T-helper 17 cell (primary cell): ENCODE data around the gene THAP8. TPM values are rescaled to one million over a fixed set of nuclear protein-coding genes. Genes with fewer than 3 reads are reported as not detected.
"Not testable (repeated sequence)": the region's sequence is repeated elsewhere in the genome, so short reads cannot be mapped to it uniquely, and the experiment has no call there.

Experiments
- ATAC-seq: fragments of 150-1000 bp; cut with Tn5 transposase; 2 replicates; pipeline ENCODE4 v1.10.0; 2021; ENCODE audit warnings: mild to moderate bottlenecking, moderate library complexity
- DNase-seq, 3 donors: peaks; one replicate each; pipeline versions ENCODE4 v3.0.0 to v3.0.0-alpha.2; 2020 to 2021
- H3K9me3 ChIP-seq: one replicate; pipeline ENCODE4 v1.7.0; 2013; ENCODE audit warnings: low read length, mild to moderate bottlenecking; ENCODE audit not compliant: control insufficient read depth, poor library complexity, severe bottlenecking
- H3K27ac Mint-ChIP-seq: one replicate; pipeline ENCODE4 v1.8.0; 2022; ENCODE audit warnings: mild to moderate bottlenecking, moderate library complexity, mixed read lengths
- H3K27me3 Mint-ChIP-seq: one replicate; pipeline ENCODE4 v1.8.0; 2022; ENCODE audit warnings: mixed read lengths
- H3K36me3 Mint-ChIP-seq: one replicate; pipeline ENCODE4 v1.8.0; 2022; ENCODE audit warnings: low read depth, mixed read lengths
- H3K4me1 Mint-ChIP-seq: one replicate; pipeline ENCODE4 v1.8.0; 2022; ENCODE audit warnings: mild to moderate bottlenecking, mixed read lengths
- H3K4me3 Mint-ChIP-seq: one replicate; pipeline ENCODE4 v1.8.0; 2022; ENCODE audit warnings: mild to moderate bottlenecking, moderate library complexity, mixed read lengths
- total RNA-seq, 4 donors: library from RNA in 2 of 4; stranded (reverse) in 2 of 4; gene quantifications; one replicate each; pipeline ENCODE4 v1.2.3 and lab custom pipeline; 2022 to 2026

THAP8 gene
- total RNA-seq, 2 donors from 2014 or later: 0.60 to 1.8 TPM

DNA sequence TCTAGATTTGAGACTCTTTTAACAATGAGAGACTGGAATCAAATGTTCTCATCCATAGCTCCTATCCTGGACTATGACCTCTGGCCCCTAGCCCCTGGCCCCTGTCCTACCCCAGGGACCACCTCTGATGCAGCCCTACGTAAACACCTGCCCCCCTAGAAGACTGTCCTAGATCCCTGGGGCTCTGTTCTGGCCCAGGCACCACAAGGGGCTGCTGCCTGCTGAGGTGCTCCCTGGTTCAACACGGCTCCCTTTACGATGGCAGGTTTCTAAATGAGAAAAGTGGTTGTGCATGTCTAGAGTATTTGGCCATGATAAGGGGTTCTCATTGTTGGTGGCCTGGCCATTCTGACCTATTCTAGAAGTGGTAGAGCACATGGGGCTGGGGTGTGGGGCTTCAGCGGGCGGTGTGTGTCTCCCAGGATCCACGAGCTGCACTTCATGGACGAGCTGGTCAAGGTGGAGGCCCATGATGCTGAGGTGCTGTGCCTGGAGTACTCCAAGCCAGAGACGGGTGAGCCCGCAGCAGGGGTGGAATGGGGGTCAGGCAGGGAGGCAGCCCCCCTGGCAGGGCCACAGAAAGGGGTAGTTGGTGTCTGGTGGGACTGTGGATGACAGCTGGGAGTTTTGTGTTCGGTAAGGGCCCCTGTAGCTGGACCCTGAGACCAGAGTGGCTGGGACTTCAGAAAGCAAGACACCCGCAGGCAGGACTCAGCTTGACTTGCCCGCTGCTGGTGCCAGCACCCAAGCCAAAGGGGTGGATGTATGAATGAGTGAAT lies 30.3 kb upstream of the THAP8 start:
- H3K4me3 Mint-ChIP-seq: no peak overlapping the region
- H3K27ac Mint-ChIP-seq: peak overlapping the region; percentile 80
- no peaks in the 10 kb centered on the region for H3K36me3 Mint-ChIP-seq
- no peak for DNase-seq
- no peaks in the 10 kb centered on the region for H3K27me3 Mint-ChIP-seq
- peaks cover 2% of the 10 kb centered on the region for H3K4me1 Mint-ChIP-seq
- no peaks in the 10 kb centered on the region for H3K9me3 ChIP-seq
- ATAC-seq: no peak

DNA sequence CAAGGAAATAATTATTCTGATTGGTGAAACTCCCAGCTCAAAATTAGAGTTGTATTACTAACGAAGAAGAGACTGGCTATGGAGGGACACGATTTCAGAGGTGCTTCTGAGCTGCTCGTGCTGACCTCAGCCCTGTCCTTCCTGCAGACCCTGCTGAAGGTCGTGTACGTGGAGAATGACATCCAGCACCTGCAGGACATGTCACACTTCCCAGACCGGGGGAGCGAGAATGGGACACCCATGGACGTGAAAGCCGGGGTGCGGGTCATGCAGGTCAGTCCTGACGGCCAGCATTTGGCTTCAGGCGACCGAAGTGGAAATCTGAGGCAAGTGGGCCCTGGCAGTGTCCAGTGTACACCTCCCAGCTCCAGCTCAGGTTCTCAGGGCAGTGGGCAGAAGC lies 28.8 kb upstream of the THAP8 start:
- H3K4me3 Mint-ChIP-seq: no peak overlapping the region
- no peaks in the 10 kb centered on the region for H3K36me3 Mint-ChIP-seq
- H3K27me3 Mint-ChIP-seq: no peaks in the 10 kb centered on the region
- DNase-seq (no peak), ATAC-seq (no peak)
- H3K27ac Mint-ChIP-seq: peak overlapping the region; percentile 80
- H3K9me3 ChIP-seq: no peaks in the 10 kb centered on the region
- H3K4me1 Mint-ChIP-seq: peaks cover 2% of the 10 kb centered on the region

DNA sequence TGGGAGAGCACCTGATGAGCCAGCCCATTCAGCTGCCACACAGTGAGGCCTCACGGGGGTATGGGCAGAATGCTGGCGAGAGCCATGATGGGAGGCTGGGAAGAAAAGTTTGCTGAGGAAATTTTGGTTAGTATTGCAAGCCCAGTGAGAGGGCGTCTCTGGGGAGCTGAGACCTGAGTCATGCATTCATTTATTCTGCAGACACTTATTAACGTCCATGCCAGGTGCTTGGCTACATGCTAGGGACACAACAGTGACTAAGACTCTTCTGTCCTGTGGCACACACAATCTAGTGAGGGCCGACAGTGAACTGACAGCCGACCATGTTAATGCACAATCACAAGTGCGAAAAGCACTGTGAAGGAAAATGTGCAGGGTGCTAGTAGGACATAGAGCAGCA lies 27.8 kb upstream of the THAP8 start:
- no peak for ATAC-seq
- H3K36me3 Mint-ChIP-seq: no peaks in the 10 kb centered on the region
- no peak overlapping the region for H3K4me3 Mint-ChIP-seq
- no peak for DNase-seq
- peak overlapping the region; percentile 34 for H3K27ac Mint-ChIP-seq
- H3K27me3 Mint-ChIP-seq: no peaks in the 10 kb centered on the region
- H3K9me3 ChIP-seq: no peaks in the 10 kb centered on the region
- peaks cover 2% of the 10 kb centered on the region for H3K4me1 Mint-ChIP-seq

DNA sequence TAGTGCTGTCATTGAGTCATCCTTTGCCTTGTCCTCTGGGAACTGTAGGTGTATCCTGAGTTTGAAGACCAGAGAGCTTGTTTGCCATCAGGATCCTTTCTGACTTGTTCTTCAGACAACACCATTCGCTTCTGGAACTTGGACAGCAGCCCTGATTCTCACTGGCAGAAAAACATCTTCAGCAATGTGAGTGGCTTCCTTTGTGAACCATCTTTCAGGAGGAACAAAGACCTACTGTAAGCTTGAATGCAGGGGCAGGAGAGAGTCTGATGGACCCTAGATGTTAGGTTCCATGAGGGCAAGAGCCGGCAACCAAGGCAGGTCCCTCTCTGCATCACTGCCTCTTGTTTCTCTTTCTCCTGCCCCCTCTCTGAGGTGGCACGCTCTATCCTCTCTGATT lies 27.3 kb upstream of the THAP8 start:
- H3K27me3 Mint-ChIP-seq: no peaks in the 10 kb centered on the region
- no peaks in the 10 kb centered on the region for H3K36me3 Mint-ChIP-seq
- H3K9me3 ChIP-seq: no peaks in the 10 kb centered on the region
- no peak for DNase-seq
- H3K27ac Mint-ChIP-seq: peak overlapping the region; percentile 34
- no peak overlapping the region for H3K4me3 Mint-ChIP-seq
- no peak for ATAC-seq
- peaks cover 2% of the 10 kb centered on the region for H3K4me1 Mint-ChIP-seq

DNA sequence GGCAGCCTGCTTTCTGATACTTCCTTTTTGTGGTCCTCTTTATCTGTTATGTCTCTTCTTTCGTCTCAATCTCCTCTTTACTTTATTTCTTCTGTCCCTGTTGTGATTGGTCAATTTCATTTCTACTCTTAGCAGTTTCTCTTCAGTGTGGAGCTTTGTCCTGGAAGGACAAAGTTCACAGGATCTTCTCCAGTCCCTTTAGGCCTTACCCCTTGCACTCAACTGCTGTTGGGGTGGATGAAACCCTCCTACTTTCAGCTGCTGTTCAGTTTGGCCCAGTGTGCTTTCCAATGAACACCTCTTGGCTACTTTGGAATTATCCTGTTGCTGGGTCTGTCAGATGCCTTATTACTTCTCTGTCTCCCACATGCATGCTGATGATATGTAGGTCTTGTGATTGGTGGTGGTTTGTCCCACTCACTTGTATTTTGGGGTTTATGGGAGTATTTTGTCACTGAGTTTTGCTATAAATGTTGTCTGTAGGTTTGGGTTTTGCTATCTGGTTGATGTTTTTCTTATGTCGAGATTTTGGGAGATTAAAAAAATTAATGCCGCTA lies 25.4 kb upstream of the THAP8 start:
- peak overlapping the region; percentile 62 for H3K27ac Mint-ChIP-seq

DNA sequence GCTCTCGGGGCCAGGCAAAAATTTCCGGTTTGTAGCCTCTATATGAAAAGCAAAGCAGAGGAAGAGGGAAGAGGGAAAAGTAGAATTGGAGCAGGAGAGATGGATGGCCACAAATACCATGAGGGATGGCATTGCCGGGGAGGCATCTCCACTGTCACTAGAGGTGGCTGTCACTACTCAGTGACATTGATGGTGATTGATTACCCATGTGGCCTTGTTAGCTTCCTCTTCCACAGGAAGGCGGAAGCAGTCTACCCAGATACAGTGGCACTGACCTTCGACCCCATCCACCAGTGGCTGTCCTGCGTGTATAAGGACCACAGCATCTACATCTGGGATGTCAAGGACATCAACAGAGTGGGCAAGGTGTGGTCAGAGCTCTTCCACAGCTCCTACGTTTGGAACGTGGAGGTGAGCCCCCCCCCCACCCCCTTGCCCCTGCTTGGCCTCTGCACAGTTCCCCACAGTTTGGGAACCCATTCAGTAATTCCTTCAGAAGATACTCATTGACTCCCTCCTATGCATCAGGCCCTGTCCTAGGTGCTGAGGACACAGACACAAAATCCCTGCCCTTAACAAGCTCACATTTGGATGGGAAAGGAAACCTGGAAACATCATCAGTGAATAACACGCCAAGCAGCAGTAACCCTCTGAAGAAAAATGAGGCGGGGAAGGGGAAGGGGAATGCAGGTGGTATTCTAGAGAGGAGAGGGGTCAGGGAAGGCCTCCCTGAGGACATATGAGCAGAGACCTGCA lies 19.2 kb upstream of the THAP8 start:
- no peak for ATAC-seq
- no peaks in the 10 kb centered on the region for H3K4me1 Mint-ChIP-seq
- no peaks in the 10 kb centered on the region for H3K36me3 Mint-ChIP-seq

More for the DNA sequence above, 25.4 kb upstream of the THAP8 start:
- Mint-ChIP-seq H3K4me3 (no peak overlapping the region), H3K4me1 (no peaks in the 10 kb centered on the region), H3K27me3 (no peaks in the 10 kb centered on the region), H3K36me3 (no peaks in the 10 kb centered on the region)
- no peak for DNase-seq
- ATAC-seq: no peak
- no peaks in the 10 kb centered on the region for H3K9me3 ChIP-seq

DNA sequence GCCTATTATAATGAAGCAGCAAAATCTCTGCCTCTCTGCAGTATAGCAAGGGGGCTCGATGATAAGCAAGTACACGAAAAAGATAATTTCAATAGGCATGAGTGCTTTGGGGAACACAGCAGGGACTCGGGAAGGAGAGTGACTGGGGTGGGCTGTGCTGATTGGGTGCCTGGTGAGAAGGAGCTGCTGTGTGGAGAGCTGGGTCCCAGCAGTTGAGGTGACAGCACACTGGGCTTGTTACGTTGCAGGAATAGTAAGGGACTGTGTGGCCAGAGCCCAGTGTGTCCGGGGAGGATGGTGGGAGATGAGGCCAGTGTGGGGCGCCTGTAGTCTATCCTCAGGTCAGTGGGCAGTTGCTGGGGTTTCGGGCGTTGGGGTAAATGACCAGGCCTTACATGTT lies 18.0 kb upstream of the THAP8 start:
- ATAC-seq (no peak), DNase-seq (no peak)
- Mint-ChIP-seq H3K27ac (no peak overlapping the region), H3K4me3 (no peak overlapping the region), H3K36me3 (no peaks in the 10 kb centered on the region), H3K4me1 (no peaks in the 10 kb centered on the region), H3K27me3 (no peaks in the 10 kb centered on the region)
- no peaks in the 10 kb centered on the region for H3K9me3 ChIP-seq

More for the DNA sequence above, 19.2 kb upstream of the THAP8 start:
- Mint-ChIP-seq H3K27me3 (no peaks in the 10 kb centered on the region), H3K4me3 (no peak overlapping the region), H3K27ac (no peak overlapping the region)
- no peaks in the 10 kb centered on the region for H3K9me3 ChIP-seq
- DNase-seq: no peak

DNA sequence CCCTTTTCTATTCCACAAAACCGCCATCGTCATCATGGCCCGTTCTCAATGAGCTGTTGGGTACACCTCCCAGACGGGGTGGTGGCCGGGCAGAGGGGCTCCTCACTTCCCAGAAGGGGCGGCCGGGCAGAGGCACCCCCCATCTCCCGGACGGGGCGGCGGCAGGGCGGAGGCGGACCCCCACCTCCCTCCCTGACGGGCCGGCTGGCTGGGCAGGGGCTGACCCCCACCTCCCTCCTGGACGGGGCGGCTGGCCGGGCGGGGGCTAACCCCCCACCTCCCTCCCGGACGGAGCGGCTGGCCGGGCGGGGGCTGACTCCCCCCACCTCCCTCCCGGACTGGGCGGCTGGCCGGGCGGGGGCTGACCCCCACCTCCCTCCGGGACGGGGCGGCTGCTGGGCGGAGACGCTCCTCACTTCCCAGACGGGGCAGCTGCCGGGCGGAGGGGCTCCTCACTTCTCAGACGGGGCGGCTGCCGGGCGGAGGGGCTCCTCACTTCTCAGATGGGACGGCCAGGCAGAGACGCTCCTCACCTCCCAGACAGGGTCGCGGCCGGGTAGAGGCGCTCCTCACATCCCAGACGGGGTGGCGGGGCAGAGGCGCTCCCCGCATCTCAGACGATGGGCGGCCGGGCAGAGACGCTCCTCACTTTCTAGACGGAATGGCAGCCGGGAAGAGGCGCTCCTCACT lies 14.9 kb upstream of the THAP8 start:
- not testable (repeated sequence) for H3K4me1 Mint-ChIP-seq, H3K36me3 Mint-ChIP-seq, ATAC-seq, H3K27me3 Mint-ChIP-seq, DNase-seq, H3K9me3 ChIP-seq, H3K4me3 Mint-ChIP-seq, H3K27ac Mint-ChIP-seq

DNA sequence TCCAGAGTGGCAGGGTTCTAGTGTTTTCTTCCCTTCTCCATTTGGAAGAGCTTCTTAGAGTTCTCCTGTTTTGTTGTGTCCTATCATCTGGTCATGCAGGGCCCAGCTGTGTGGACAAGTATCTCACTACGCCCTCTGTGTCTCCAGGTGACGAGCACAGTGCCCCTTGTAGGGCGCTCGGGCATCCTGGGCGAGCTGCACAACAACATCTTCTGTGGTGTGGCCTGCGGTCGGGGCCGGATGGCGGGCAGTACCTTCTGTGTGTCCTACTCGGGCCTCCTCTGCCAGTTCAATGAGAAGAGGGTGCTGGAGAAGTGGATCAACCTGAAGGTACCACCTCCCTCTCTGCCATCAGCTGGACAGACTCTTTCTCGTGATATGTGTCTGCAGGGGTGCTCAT lies 13.6 kb upstream of the THAP8 start:
- no peak overlapping the region for H3K4me3 Mint-ChIP-seq
- H3K27me3 Mint-ChIP-seq: no peaks in the 10 kb centered on the region

DNA sequence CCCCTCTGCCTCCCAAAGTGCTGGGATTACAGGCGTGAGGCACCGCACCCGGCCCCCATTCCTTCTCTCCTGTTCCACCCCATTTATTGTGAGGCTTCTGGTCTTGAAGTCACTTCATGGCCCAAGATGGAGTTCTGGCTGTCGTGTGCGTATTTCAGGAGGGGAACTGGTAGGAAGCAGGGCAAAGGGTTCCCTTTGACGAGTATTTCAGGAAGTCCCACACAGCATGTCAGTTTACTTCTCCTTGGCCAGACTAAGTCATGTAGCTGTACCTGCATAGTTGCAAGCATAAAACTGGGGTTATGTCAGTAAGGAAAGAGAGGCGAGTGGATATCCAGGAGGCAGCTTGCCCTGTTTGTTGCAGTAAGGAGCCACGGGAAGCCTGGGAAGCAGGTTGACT lies 10.7 kb upstream of the THAP8 start:
- Mint-ChIP-seq H3K27me3 (no peaks in the 10 kb centered on the region), H3K27ac (no peak overlapping the region), H3K4me3 (no peak overlapping the region), H3K36me3 (no peaks in the 10 kb centered on the region), H3K4me1 (peaks cover 3% of the 10 kb centered on the region)
- no peak for DNase-seq
- no peaks in the 10 kb centered on the region for H3K9me3 ChIP-seq
- ATAC-seq: no peak

More for the DNA sequence above, 13.6 kb upstream of the THAP8 start:
- DNase-seq: no peak
- no peaks in the 10 kb centered on the region for H3K9me3 ChIP-seq
- Mint-ChIP-seq H3K36me3 (no peaks in the 10 kb centered on the region), H3K27ac (no peak overlapping the region), H3K4me1 (no peaks in the 10 kb centered on the region)
- ATAC-seq: no peak

DNA sequence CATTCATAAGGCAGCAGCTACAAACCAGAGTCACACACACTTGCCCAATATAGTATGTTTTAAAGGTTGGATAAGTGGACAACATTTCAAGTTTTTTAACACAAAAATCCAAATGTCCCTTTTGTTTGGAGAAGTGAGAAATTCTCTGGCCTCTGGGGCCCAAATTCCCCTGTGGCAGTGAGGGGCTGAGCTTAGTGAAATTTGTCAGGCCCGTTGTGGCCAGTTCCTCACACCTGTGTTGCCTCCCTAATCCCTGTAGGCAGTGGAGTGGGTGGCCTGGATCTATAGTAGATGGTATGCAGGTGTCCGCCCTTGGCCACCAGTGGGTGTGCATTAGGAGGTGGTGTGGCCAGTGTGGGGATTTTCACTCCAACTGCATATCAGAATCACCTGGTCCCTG lies 7.3 kb upstream of the THAP8 start:
- no peak for ATAC-seq
- no peak overlapping the region for H3K4me3 Mint-ChIP-seq
- no peaks in the 10 kb centered on the region for H3K27me3 Mint-ChIP-seq
- no peaks in the 10 kb centered on the region for H3K36me3 Mint-ChIP-seq
- DNase-seq: no peak
- peaks cover 6% of the 10 kb centered on the region for H3K4me1 Mint-ChIP-seq
- H3K9me3 ChIP-seq: no peaks in the 10 kb centered on the region
- no peak overlapping the region for H3K27ac Mint-ChIP-seq

DNA sequence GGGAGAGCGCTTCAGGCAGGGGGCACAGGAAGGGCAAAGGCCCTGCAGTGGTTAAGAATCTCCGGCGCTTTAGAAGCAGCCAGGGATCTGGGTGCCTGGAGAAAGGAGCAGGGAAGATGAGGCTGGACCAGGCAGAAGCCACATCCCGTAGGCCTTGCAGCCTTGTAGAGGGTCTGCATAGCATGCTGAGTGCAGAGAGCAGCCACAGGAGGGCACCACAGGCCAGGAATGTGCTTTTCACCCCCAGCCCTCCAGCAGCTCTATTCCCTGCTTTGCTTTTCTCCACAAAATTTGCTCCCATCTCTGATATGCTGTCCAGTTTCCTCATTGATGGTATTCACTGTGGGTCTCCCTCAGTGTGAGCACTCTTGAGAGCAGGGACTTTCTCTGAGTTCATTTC lies 6.3 kb upstream of the THAP8 start:
- no peak overlapping the region for H3K4me3 Mint-ChIP-seq
- DNase-seq: no peak
- no peak overlapping the region for H3K27ac Mint-ChIP-seq
- ATAC-seq: peak; percentile 52
- no peaks in the 10 kb centered on the region for H3K9me3 ChIP-seq
- no peaks in the 10 kb centered on the region for H3K36me3 Mint-ChIP-seq
- H3K27me3 Mint-ChIP-seq: no peaks in the 10 kb centered on the region
- peaks cover 10% of the 10 kb centered on the region for H3K4me1 Mint-ChIP-seq

DNA sequence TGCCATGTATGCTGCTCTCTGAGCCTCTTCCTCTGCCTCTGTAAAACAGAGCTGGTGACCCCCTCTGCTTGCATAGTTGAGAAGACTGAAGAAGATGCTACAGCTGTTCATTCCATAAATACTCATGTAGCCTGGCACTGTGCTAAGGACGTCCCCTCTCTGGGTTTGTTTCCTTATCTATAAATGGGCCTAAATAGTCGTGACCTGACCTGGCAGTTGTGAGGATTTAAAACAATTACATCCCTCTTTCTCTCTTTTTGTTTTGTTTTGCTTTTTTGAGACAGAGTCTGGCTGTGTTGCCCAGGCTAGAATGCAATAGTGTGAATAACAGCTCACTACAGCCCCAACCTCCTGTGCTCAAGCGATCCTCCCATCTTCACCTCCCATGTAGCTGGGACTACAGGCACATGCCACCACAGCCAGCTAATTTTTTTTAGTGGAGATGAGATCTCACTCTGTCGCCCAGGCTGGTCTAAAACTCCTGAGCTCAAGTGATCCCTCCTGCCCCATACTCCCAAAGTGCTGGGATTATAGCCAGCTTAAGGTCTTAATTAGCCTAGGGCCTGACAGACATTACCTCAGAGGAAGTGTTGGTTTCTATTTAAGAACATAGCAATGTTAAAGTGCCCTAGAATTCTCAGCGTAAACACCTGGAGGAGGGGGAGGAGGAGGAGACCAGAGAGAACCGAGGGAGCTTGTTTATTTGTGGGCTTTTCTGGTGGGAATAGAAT lies 5.3 kb upstream of the THAP8 start:
- Mint-ChIP-seq H3K27me3 (no peaks in the 10 kb centered on the region), H3K36me3 (no peaks in the 10 kb centered on the region), H3K27ac (no peak overlapping the region), H3K4me1 (peaks cover 13% of the 10 kb centered on the region), H3K4me3 (no peak overlapping the region)
- H3K9me3 ChIP-seq: no peaks in the 10 kb centered on the region
- DNase-seq (no peak), ATAC-seq (no peak)
